HG03565 (cell line): ENCODE results near the gene GNG3.
A peak's percentile ranks its signal among the peaks of the same experiment; 100 is the strongest.
"Not testable (repeated sequence)": the region's sequence is repeated elsewhere in the genome, so short reads cannot be mapped to it uniquely, and the experiment has no call there.

Experiments
- ATAC-seq: cut with Tn5 transposase; IDR thresholded peaks from one replicate; pipeline ENCODE4 v1.9.1; 2021; ENCODE audit warnings: mild to moderate bottlenecking, moderate library complexity; ENCODE audit not compliant: unreplicated experiment

The GNG3 gene

GRCh38 chr11:62687508-62688396, 19.7 kb upstream of the GNG3 start:
- no peak for ATAC-seq

- ATAC-seq, result no peak
Observed at GRCh38 chr11:62688491-62688890, 19.0 kb upstream of the GNG3 start.

GRCh38 chr11:62689421-62690183, 17.9 kb upstream of the GNG3 start, which contains the start of gene LRRN4CL:
LRRN4CL (minus strand) TSS chr11:62689530; CDS start chr11:62688508, 1,022 bp downstream.
- ATAC-seq, result no peak

- not testable (repeated sequence) for ATAC-seq
Observed at GRCh38 chr11:62693624-62694023, 13.9 kb upstream of the GNG3 start.

GRCh38 chr11:62694455-62695167, 12.9 kb upstream of the GNG3 start:
- ATAC-seq, result no peak

- ATAC-seq, result no peak
Observed at GRCh38 chr11:62702246-62702645, 5.2 kb upstream of the GNG3 start.

GRCh38 chr11:62703921-62704320, 3.6 kb upstream of the GNG3 start:
- not testable (repeated sequence) for ATAC-seq

GRCh38 chr11:62705413-62705812, 2.1 kb upstream of the GNG3 start:
- ATAC-seq, result no peak

GRCh38 chr11:62705880-62706849, 1.3 kb upstream of the GNG3 start:
- ATAC-seq, result peak; percentile 38

- ATAC-seq, result no peak
Observed at GRCh38 chr11:62706850-62707247, 627 bp upstream of the GNG3 start.

GRCh38 chr11:62708392-62708791, 916 bp downstream of the GNG3 start:
- ATAC-seq, result no peak

- ATAC-seq, result no peak
Observed at GRCh38 chr11:62708793-62709192, 1.3 kb downstream of the GNG3 start.

GRCh38 chr11:62709247-62710000, 1.9 kb downstream of the GNG3 start:
- ATAC-seq, result peak; percentile 55

- no peak for ATAC-seq
Observed at GRCh38 chr11:62710001-62710345, 2.5 kb downstream of the GNG3 start.

GRCh38 chr11:62712276-62712812, 4.9 kb downstream of the GNG3 start:
- ATAC-seq, result no peak

- no peak for ATAC-seq
Observed at GRCh38 chr11:62712861-62713260, 5.4 kb downstream of the GNG3 start.

- ATAC-seq, result no peak
Observed at GRCh38 chr11:62713343-62713742, 5.9 kb downstream of the GNG3 start.

GRCh38 chr11:62715150-62716130, 8.0 kb downstream of the GNG3 start:
- ATAC-seq, result no peak
